NCI-H2107 treated with DMSO at 0.1 percent for 48 hours (cell line): Measurements from ENCODE around the gene PRKN.

Source experiments
- DNase-seq: peaks from one replicate; lab custom pipeline; 2025; ENCODE audit not compliant: unreplicated experiment; lab: John Stamatoyannopoulos, UW

Gene PRKN

DNA sequence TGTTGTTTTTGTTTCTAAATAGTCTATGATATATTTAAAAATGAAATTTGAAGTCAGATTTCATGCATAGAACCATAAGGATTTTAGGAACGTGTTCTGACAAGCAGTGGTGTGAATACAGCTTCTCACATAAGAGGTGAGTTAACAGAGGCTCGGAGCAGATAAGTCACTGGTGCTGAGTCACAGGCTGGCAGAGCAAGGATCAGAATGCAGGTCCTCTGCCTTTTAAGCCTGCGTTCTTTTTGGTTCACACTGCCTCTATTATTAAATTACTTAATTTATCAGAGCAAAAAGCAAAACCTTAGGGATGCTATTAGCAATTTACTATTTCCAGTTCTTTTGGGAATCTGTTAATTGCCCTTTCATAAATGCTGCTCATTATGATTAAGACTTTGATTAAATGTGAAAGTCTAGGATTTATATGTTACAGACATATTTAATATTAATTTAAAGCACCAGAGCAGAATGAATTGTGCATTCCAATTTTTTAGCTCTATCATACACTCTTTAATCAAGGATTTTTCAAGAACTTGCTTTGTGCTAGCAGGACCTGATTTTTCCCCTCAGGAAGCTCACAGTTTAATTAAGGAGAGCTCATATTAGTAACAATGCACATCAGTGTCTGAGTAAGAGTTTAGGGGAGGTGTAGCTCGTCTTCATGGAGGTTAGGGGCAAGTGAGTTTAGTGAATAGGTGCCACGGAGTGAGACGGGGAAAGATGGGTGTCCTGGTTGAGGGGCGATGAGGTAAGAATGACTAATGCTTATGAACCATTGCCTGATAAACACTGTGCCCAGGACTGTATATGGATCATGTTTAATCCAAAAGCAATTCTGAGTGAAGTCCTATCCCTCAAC lies 1241.0 kb downstream of the PRKN start:
- no peak for DNase-seq

DNA sequence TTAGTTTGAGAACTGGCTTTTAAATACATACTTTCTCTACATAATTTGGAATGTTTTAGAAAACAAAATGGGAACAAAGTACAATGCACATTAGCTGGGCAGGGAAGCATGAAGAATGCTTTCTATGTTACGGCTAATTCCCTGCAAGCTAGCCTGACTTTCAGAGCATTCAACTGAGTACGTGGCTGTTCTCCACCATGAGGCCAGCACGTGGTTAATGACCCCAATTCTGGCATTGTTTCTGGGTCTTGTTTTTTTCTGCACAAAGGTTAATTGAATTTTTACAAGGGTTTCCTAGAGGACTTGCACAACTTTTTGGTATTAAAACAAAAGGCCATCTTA lies 1245.1 kb downstream of the PRKN start:
- no peak for DNase-seq

DNA sequence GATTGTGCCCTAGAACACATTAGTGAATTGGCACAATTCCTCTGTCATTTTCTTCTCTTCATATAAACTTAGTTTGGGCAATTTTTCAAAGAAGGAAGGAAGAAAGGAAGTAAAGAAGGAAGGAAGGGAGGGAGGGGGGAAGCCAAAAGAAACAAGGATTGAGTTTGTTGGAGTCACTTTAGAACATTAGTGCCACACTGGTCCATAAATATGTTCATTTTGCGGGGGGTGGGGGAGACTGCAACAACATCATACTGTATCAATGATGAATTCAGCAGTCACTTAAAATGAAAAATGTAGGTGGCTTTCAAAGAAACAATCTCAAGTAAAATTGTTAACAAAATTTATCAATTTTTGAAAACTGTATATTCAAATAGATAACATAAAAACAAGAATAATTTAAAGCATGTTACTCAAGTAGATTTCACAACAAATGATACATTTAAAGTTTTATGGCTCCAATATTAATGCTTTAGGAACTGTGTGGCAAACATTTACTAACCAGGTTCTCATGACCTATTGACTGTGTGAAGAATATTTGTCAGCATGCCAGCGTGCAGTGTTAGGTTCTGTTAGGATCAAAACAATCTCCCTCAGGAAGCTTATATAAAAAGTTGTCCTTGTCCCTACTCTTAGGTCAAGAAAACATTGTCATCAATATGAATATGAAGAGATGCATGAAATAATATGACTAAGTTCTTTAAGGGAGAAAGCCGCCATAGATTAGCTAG lies 1245.6 kb downstream of the PRKN start:
- no peak for DNase-seq

DNA sequence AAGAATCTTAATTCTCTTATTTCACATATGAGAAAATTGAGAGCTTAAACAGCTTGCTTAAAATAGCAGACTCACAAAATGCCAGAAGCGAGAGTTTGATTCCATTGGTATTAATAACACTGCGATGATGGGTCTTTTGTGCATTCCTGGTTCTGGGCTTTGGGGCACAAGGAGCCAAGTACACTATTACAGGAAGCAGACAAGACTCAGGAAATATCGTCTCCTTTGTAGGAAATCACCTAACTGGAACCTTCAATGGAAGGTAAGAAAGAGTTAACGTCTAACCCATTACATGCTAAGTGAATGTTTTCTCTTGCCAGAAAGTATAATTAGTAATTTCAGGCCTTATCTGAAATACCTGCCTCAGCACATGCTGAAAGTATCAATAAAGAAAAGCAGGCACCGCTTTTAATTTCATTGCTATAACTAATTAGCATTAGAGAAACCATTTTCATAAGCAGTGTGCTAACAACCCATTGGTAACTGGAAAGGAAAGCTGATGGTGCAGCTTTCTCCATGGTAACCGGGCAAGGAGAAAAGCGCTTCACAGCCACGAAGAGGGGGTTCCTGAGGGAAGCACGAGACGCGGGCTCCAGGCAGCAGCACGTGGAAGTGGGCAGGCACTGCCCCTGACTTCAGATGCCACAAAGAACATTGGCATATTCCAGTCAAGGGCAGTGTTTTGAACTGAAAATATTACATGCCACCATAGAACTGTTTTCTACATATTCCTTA lies 1247.0 kb downstream of the PRKN start:
- no peak for DNase-seq

DNA sequence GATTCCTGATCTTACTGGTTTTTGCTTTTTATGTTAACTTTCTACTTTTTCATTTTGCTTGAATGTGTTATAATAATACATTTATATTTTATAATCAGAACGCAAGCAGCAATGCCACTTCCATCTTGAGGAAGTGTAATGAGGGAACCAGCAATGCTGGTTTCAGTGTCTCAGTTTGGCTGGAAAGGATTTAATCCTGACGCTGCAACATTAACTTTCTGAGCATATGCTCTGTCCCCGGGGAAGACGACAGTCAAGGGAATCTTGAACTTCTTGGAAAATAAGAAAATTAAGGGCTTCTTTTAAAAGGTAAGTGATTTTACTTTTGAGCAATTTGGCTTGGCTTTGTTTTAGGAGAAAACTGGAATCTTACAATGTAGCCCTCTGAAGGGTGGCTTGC lies 1248.2 kb downstream of the PRKN start:
- DNase-seq: no peak

DNA sequence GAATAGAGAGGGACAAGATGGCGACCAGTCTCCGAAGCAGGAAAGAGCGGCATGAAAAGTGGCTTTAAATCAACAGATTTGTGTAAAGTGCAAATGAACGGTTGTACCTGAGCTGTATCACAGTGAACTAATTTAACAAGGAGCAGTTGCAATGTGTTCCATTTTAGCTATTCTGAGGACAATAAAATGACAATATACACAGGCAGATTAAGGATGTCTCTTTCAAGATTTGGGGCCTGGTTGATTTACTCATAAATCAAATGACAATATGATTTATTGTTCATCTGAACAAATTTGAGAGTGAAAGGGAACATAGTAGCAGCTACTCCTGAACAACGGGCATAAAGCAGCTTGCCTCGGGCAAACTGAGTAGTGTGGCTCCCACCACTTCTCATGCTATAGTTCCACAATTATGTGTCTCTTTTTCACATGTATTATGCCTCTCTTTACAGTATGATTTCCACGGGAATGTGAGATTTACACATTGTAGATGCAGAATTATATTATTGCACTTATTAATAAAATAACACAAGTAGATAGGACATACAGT lies 1249.6 kb downstream of the PRKN start:
- DNase-seq: no peak

DNA sequence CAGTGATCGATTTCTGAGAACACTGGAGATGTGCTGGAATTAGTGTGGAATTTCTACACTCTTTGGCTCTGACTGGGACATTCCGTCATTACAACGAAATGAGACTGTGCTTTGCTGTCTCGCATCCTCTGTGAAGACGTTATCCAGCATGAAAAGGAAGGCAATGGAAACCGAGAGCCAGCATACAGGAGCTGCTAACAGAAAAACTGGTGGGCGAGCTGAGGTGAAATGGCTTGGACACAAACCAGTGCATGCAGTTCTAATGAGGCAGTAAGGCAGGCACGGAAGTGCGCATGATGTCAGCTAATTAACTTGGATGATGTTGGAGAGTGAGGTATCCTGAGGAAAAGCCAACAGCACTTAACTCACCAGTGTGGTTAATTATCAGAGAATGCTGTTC lies 1250.9 kb downstream of the PRKN start:
- DNase-seq: no peak

DNA sequence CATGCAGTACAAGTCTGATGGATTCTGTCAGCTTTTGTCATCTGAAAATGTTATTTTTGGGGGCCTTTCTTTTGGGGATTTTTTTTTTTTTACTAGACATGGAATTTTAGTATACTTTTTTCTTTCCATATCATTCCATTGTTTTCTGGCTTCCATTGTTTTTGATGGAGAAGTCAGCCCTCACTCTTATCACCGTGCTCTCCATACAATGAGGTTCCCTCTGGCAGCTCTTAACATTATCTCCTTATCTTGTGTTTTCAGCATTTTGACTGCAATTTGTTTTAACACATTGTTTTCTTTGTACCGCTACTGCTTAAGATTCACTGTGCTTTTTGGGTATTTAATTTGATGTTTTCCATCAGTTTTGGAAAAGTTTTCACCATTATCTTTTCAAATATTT lies 1262.2 kb downstream of the PRKN start:
- no peak for DNase-seq

DNA sequence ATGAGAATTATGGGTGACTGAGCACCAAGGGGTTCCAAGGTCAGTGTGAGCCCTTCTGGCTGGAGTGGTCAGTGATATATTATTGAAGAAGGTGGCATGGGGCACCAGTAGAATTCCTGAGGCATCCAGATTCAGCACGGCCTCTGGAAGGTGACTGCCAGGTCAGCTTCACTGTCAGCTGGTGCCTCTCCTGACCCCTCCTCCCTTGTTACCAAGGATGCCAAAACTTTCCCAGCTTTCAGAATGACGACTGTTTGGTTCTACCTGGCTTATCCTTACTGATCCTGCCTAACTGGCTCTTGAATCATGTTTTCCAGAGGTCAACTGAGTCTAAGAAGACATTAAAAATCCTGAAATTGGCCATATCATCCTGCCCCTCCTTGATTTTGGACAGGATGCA lies 1264.5 kb downstream of the PRKN start:
- DNase-seq: no peak

DNA sequence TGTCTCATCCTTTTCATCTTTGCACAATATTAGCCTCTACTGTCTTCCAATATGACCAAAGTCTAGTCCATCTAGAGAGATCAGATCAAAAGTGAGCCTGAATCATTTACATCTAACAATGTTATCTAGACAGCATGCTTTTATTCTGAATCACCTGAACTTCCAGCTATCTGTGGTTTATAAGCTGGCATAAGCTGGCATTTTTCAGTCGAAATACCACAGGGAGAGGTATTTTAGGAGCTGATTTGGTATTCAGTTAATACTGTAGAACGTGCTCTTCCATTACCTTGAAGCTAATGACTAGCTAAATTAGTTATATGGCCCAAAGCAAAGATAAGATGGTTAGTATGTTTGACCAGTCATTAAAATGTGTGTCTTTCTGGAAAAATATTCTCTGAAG lies 1265.4 kb downstream of the PRKN start:
- DNase-seq: no peak

DNA sequence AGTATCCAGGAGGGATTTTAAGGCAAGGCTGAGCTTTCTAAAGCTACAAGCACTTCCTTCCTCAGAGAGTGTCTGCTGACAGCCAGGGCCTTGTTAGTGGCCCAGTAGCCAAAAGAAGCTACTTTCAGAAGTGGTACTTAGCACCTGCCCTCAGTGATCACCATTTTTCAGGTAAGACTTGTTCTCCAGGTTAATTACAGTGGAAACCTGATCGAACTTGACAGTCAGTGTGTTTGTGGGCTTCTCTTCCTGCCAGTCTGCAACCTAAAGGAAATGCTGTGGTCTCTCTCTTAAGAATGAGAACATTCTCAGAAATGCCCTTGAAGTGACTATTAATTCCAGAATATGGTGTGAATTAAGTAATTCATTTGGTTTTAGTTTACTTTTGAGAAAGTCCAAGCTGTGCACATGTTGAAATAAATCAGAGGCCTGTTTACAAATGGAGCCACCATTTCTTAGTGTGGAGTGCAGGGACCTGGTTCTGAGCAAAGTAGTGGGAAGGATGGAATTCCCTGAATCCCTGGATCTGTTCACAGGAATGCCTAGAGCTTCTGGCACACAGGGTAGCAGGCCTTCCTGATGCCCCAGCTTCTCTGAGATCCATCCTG lies 1268.5 kb downstream of the PRKN start:
- no peak for DNase-seq

DNA sequence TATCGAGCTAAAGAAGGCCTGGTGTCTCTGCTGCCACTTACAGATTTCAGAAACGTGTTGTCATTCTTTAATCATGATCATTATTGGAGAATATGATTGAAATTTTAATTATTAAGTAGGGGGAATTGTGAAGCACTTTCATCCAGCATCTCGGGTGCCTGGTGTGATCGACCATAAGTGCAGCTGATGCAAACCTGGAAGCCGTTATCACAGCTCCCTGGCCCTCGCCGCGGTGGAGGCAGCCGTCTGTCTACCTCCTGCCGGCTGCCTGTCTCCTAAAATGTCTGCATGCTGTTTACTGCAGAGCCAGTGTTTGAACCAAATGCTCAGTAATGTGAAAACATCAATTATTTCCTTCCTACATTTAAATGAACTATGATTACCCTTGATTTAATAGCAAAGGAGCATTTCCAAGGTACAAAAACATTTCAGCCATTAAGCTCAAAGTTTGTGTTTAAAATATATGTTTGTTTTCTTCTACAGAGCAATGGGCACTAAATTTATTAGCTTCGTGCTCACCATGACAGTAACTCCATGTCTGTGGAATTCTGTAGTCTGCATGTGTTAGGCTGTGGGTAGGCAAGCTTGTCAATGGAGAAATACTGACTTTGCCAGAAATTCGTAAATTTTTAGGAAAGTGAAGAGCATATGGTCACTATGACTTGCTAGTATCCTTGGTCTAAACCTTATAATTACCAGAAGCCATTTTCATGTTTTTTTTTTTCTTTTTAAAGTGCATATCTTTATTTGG lies 1269.2 kb downstream of the PRKN start:
- DNase-seq: no peak

DNA sequence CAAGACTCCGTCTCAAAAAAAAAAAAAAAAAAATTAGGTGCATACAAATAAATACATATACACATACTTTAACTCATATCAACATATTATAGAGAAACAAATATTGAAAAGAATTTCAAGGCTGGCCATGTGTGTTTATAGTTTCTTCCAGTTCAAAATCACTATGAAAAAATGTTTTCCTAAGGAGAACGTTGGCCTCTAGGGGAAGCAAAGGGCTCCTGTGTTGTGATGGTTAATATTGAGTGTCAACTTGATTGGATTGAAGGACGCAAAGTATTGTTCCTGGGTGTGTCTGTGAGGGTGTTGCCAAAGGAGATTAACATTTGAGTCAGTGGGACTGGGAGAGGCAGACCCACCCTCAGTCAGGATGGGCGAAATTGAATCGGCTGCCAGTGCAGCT lies 1271.7 kb downstream of the PRKN start:
- DNase-seq: no peak

DNA sequence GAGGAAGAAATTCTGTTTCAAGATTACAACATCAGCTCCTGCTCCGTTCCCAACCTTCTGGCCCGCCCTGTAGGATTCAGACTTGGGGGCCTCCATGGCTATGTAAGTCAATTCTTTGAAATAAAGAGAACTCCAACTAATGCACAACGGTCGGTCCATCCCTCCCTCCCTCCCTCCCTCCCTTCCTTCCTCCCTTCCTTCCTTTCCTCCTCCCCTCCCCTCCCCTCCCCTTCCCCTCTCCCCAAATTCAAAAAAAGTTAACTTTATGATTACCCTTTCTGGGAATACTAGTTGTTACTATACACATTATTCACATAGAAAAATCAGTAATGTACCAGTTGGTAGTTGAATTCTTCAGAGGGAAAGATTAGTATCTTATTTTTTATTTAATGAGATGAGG lies 1274.0 kb downstream of the PRKN start:
- no peak for DNase-seq

DNA sequence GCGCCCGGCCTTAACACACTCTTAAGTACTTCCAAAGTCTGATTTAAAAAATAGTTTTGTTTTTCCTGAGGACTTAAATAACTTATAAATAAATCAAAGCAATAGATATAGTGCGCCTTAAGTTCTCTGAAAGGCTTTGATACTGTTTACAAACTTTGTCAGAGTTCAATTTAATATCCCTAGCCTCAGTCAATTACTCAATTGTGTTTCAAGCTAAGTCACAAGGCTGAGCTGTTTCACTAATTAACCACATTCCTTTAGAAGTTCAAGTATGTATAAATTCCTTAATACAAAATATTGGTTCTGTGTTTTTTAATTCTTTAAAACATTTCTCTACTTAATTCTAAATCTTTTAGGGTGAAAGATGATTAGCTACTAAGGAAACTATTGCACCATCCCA lies 1275.3 kb downstream of the PRKN start:
- DNase-seq: no peak

DNA sequence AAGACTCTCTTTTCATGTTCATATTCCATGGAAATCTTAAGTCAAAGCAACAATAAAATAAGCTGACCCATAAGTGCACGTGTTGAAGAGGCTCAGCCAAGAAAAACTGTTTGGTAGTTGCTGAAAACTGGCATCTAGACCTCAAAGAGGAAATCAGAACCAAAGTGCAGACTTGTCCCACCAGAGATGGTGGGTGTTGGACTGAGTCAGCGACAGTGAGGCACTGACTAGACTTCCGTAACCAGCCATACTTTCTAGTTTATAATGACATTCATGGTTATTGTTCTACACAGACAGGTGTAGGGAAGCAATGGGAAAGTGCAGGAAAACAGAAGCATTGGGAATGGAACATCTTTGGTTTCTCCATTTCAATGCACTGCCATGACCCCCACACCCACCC lies 1278.0 kb downstream of the PRKN start:
- no peak for DNase-seq

DNA sequence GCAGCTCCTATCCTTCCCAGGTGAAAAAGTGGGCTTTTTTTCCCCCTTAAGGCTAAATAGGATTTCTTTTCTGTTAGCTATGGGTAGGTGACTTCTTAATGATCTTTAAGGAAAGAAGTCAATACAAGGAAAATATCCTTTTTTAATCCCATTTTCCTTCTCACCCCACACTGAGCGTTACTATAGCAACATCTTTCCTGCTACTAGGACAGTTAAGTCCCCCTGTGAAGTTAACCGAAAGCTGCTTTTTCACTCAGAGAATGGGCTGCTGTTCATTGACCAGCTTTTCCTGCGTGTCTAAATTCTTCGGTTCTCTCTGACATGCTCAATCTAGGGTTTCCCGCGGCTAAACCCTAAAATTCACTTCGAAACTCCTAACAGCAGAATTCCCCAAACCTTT lies 1280.6 kb downstream of the PRKN start:
- no peak for DNase-seq

DNA sequence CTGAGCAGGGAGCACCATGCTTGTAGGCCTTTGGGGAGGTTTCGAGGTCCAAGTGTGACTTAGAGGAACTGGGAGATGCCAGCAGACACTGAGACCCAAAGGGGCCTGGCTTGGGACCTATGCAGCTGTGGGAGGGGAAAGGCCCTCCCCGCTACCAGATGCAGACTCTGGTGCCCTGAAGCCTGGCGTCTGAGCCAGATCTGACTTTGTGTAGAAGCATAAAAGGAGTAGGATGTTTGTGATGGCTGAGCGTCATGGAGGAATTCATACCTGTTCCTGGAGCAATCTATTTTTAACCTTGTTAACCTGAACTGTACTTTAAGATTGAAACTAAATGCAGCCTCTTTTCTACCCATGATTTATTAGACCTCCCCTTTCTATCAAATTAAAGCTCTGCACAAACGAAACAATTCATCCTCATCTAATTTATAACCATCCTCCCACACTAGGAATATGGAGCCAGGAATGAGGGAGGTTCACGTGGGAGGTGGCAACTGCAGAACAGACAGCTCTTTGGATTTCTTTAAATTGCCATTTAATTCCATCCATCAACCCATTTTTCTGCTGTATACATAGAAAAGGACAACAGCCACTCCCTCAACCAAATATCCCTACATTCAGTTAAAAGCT lies 1281.2 kb downstream of the PRKN start:
- DNase-seq: no peak

DNA sequence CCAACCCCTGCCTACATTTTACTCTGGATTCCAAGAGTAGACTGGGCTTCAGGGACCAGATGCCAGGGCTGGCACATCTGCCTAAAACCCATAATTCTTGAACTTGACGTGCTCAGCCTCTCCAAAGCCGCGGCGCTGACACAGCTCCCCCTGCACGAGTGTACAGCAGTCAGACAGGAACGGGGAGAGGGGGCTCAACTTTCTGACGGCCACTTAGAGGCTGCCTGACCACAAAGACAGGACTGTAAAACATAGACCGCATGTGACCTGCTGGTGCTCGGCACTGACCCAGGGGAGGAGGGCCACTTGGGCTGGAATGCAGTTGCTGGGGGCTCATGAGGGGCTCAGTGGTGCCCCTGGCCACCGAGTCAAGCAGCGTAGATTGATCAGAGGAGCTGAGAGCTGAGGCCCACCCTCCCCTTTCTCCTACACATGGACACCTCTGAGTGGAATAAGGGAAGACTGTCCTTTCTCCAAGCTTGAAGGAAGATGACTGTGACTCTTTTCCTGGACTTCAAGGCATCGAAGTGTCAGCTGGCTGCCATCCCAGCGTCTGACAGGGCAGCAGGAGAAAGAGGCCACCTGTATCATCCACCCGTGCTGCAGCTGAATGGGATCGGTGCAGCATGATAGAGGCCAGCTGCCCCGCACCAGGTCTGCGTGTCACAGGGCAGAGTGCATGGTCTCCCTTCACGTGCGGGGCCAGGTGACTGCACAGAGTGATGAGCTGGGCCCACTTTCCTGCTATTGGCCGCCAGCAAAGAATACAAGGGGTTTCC lies 1282.4 kb downstream of the PRKN start:
- no peak for DNase-seq
